Heart right ventricle (tissue), 16 donors: ENCODE data around the gene CRYM. TPM values are rescaled to one million over a fixed set of nuclear protein-coding genes. Genes with fewer than 3 reads are reported as not detected.

ENCODE experiments used
- ATAC-seq, 8 donors: fragments of 200-7000 bp; cut with Tn5 transposase; one replicate each; pipeline ENCODE4 v1.9.1; 2020; ENCODE audit warnings: mild to moderate bottlenecking in 8 of 8, moderate library complexity in 8 of 8, moderate number of reproducible peaks in 1 of 8
- DNase-seq, 2 donors: peaks; one replicate each; pipeline ENCODE4 v3.0.0-alpha.2; 2020
- H3K27ac ChIP-seq, 10 donors: fragments of 200-600 bp; sonication (generic) in 2 of 10; one replicate each; pipeline versions ENCODE4 v1.5.0 to v1.8.0; 2020 to 2022; ENCODE audit warnings: mild to moderate bottlenecking in 3 of 10
- H3K27me3 ChIP-seq, 7 donors: fragments of 200-600 bp; one replicate each; pipeline ENCODE4 v1.8.0; 2021 to 2022; ENCODE audit warnings: mild to moderate bottlenecking in 2 of 7
- H3K36me3 ChIP-seq, 9 donors: fragments of 200-600 bp; sonication (generic) in 1 of 9; one replicate each; pipeline versions ENCODE4 v1.5.0 to v1.8.0; 2020 to 2022; ENCODE audit warnings: mild to moderate bottlenecking in 2 of 9
- H3K4me1 ChIP-seq, 9 donors: fragments of 200-600 bp; sonication (generic) in 1 of 9; one replicate each; pipeline versions ENCODE4 v1.5.0 to v1.8.0; 2020 to 2022; ENCODE audit warnings: mild to moderate bottlenecking in 4 of 9
- H3K4me3 ChIP-seq, 10 donors: fragments of 200-600 bp; sonication (generic) in 2 of 10; one replicate each; pipeline versions ENCODE4 v1.5.0 to v1.8.0; 2020 to 2022; ENCODE audit warnings: mild to moderate bottlenecking in 7 of 10, moderate library complexity in 2 of 10
- H3K9me3 ChIP-seq, 11 donors: fragments of 200-600 bp in 10 of 11; sonication (generic) in 2 of 11; one replicate each; pipeline versions ENCODE4 v1.5.0 to v1.8.0; 2013 to 2022; ENCODE audit warnings: mild to moderate bottlenecking in 2 of 11, control low read depth in 1 of 11, moderate library complexity in 1 of 11
- WGBS, 2 donors: extraction: QIAGEN DNeasy Blood & Tissue Kit; methylation state at CpG; one replicate each; pipeline ENCODE4 v1.1.7; 2013; ENCODE audit warnings: inconsistent platforms in 1 of 2; 5-methylcytosine and 5-hydroxymethylcytosine counted together
- intact Hi-C, 10 donors: fragments of 100-400 bp; cut with DNase I; formaldehyde crosslinking; loops; one replicate each; pipeline versions ENCODE4 v1.11.1 to v1.14.2; 2022
- polyA plus RNA-seq, 2 donors: library from polyadenylated mRNA; stranded (reverse); fragments of 200-250 nt; gene quantifications; one replicate each; pipeline ENCODE4 v1.2.3, GENCODE V29; 2013
- total RNA-seq, 10 donors: library from RNA; stranded (reverse); fragmentation: NEBNext Ultra II Directional in 3 of 10; extraction: Animal tissue kit (Norgen Biotek cat#: 25700) in 3 of 10; gene quantifications; one replicate each; pipeline versions ENCODE4 v1.2.1 to v1.2.4, GENCODE V29; 2021 to 2023
- TF ChIP-seq, protein P1 (sequence below), 9 donors: fragments of 200-600 bp; sonication (generic) in 2 of 9; IDR thresholded peaks; one replicate each; pipeline versions ENCODE4 v1.5.0 to v1.8.0; 2021 to 2022; ENCODE audit warnings: antibody characterized with exemption in 9 of 9, mild to moderate bottlenecking in 5 of 9, moderate library complexity in 1 of 9
- donor health status: Arrhythmogenic right ventricular cardiomyopathy.
- donor health status: ischemic (EF 13 %, LVEDD 7.1; RV severe dilation, severe dysfunction).
- donor health status: healthy with polysubstance abuse.
- donor health status: DM: no; HTN: yes; CAD: no.
- donor health status: DM: no; HTN: no; CAD: no.
- donor health status: ischemic (EF 25% LVEDD 6.9; RV normal size, moderate dysfunction).
- donor health status: ischemic (EF 25% LVEDD 5.7; RV mildly dilated, moderate dysfunction).
- donor health status: healthy.
- donor health status: DM: yes; HTN: yes; CAD: no.
- donor health status: Ischemic cardiomyopathy.
- donor health status: ischemic (EF 35%, LVEDD 5.7; RV mildly dilated, moderate dysfunction).
- donor health status: nonischemic (EF 11% LVEDD 7.7; RV severe dilation, severe dysfunction).
- donor health status: DM: yes; HTN: yes; CAD: no.
- donor health status: PGD.
- donor health status: ischemic (EF 29% LVEDD 5.4; RV normal size, mild dysfunction).
- donor health status: nonischemic (EF 23%, LVEDD 6.1; RV moderate dilation, normal function).

Gene CRYM
- total and polyA plus RNA-seq, 12 donors = 31.9 to 265 (median 143) TPM

DNA sequence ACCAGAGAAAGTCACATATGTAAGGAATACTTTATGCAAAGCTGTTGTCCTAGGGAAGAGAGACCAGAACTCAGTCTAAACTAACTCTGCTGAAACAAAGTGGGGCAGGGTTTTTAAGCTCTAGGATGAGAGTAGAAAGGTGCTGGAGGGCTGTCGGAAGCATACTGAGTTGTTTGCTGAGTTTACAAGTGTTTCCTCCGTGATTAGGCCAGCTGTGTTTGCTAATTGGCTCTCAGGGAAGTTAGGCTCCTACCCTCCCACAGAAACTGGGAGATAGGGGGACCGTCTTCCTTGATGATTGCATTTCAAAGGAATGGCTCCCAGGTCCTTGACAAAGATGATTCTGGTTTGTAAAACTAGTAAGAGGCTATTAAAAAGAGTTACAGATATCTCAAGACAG is 24.4 kb upstream of the CRYM start:
- peak overlapping the region in 2 of 10 donors; percentile 70 to 73 for H3K4me3 ChIP-seq
- peak overlapping the region in 1 of 10 donors; percentile 87 for H3K27ac ChIP-seq
- TF ChIP-seq, protein P1, sequence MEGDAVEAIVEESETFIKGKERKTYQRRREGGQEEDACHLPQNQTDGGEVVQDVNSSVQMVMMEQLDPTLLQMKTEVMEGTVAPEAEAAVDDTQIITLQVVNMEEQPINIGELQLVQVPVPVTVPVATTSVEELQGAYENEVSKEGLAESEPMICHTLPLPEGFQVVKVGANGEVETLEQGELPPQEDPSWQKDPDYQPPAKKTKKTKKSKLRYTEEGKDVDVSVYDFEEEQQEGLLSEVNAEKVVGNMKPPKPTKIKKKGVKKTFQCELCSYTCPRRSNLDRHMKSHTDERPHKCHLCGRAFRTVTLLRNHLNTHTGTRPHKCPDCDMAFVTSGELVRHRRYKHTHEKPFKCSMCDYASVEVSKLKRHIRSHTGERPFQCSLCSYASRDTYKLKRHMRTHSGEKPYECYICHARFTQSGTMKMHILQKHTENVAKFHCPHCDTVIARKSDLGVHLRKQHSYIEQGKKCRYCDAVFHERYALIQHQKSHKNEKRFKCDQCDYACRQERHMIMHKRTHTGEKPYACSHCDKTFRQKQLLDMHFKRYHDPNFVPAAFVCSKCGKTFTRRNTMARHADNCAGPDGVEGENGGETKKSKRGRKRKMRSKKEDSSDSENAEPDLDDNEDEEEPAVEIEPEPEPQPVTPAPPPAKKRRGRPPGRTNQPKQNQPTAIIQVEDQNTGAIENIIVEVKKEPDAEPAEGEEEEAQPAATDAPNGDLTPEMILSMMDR (IDR thresholded peaks at IDR 0.05) = no peak
- H3K27me3 ChIP-seq = peaks cover 0 to 13% (median 0%) of the 10 kb centered on the region in 7 donors
- H3K36me3 ChIP-seq = no peaks in the 10 kb centered on the region
- ATAC-seq (no peak), DNase-seq (no peak)
- peaks cover 0 to 19% (median 7%) of the 10 kb centered on the region in 9 donors for H3K4me1 ChIP-seq
- WGBS, 2 donors = 67 to 73% methylated on average over 3 of the region's 3 CpGs
- intact Hi-C loops = loop anchor here in 5 of 10 donors (5.0 to 10.0 kb wide), 6 partner anchors 110 to 1372 kb away; partner anchors contain the start of genes DNAH3 (in 1 of the 5) and LDAF1 (in 1 of the 5)
- H3K9me3 ChIP-seq = no peaks in the 10 kb centered on the region

DNA sequence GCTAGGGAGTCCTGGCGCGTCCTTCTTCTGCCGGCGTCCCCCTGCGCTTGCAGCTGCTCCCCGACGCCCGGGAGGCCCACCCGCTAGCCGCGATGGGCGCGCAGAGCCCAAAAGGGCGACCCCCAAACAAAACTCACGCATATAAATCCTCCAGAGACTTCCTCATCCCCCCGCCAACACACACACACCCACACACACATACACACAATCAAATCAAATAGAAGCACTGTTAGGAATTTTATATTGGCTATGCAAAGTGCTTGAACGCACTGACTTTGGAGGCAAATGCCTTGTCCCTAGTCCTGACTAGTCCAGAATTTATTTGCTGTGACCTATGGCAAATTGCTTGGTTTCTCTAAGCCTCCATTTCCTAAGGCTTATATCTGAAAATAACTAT is 23.8 kb upstream of the CRYM start:
- peaks cover 0 to 19% (median 7%) of the 10 kb centered on the region in 9 donors for H3K4me1 ChIP-seq
- peak overlapping the region in 5 of 10 donors; percentile 32 to 87 (median 80) for H3K27ac ChIP-seq
- WGBS, 2 donors = 3 to 4% methylated on average over 17 of the region's 17 CpGs

DNA sequence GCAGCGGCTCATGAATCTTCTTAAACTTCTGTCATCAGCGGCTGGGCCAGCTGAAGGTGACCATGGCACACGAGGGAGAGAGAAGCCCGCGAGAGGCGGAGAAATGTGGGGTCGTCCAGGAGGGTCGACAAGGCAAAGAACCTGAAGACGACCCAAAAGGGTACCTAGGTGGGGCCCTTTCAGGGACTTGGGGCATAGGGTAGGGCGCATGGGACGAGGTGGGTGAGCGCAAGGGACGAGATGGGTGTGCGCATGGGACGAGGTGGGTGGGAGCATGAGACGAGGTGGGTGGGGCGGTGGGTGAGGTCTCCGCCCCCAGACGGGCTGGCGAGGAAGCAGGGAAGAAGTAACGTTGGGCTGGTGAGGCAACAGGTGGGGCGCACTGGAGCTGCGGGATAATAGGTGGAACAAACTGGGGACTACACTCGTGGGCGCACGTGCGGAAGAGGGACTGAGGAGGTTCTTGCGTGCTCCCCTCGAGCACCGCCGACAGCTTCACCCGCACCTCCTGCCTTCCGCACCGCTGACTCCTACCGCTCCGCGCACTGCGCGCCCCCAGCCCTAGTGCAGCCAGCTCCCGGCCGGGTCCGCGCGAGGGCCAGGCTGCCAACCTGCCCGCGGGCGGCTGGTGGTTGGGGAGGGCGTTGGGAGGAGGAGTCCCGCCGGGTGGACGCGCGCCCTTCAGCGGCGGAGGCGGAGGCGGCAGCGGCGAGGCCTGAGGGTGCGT is 23.2 kb upstream of the CRYM start:
- Histone ChIP-seq H3K36me3 (no peaks in the 10 kb centered on the region), H3K4me1 (peaks cover 0 to 19% (median 7%) of the 10 kb centered on the region in 9 donors), H3K9me3 (no peaks in the 10 kb centered on the region), H3K4me3 (peak overlapping the region; percentile 7 to 79 (median 64)), H3K27me3 (peaks cover 0 to 17% (median 0%) of the 10 kb centered on the region in 7 donors), H3K27ac (peak overlapping the region; percentile 14 to 87 (median 73))
- ATAC-seq = peak; percentile 72 to 91 (median 84)
- 0 to 1% methylated on average over 43 to 60 of the region's 60 CpGs for WGBS, 2 donors
- peak; percentile 61 for DNase-seq
- TF ChIP-seq, protein P1 (IDR thresholded peaks at IDR 0.05) = peak in 7 of 9 donors; percentile 7 to 42 (median 32)
- intact Hi-C loops = loop anchor here in 9 of 10 donors (2.0 to 10.0 kb wide), 10 partner anchors 109 to 1373 kb away; partner anchors contain the start of genes LDAF1 (in 3 of the 9) and DNAH3 (in 1 of the 9)

More for the DNA sequence above, 23.8 kb upstream of the CRYM start:
- TF ChIP-seq, protein P1 (IDR thresholded peaks at IDR 0.05) = no peak
- intact Hi-C loops = loop anchor here in 9 of 10 donors (2.0 to 10.0 kb wide), 10 partner anchors 110 to 1373 kb away; partner anchors contain the start of genes LDAF1 (in 3 of the 9) and DNAH3 (in 1 of the 9)
- Histone ChIP-seq H3K27me3 (peaks cover 0 to 17% (median 0%) of the 10 kb centered on the region in 7 donors), H3K9me3 (no peaks in the 10 kb centered on the region), H3K36me3 (no peaks in the 10 kb centered on the region), H3K4me3 (peak overlapping the region; percentile 7 to 79 (median 64))
- DNase-seq = no peak
- ATAC-seq = no peak
